ENCODE measurements around the gene STK25. TPM values are rescaled to one million over a fixed set of nuclear protein-coding genes. Genes with fewer than 3 reads are reported as not detected.

Gene STK25
- total RNA-seq, 1 experiment from 2014 or later, result 201 TPM

DNA sequence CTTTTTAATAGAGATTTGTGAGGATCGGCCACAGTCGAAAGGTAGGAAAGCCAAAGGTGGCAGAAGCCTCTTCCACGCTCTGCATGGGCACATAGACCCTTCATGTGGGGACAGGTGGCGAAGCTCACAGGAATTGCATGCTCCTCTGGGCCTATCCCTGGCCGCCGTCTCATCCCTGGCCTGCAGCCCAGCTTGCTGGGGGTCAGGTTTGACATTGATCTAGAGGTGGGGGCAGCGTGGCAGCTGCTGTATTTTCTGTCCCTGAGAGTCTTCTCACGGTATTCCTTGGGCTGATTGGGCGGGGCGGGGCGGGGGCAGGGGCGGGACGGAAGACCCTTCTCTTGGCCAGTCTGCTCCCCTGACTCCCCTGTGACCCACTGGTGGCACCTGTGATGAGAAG, 48.9 kb downstream of the STK25 start:
- H3K4me2 ChIP-seq, result no peak overlapping the region
- H4K20me1 ChIP-seq (ENCODE audit: insufficient read depth), result no peaks in the 10 kb centered on the region; the same call in 1 of the 2 replicates
- no peaks in the 10 kb centered on the region for H3K4me1 ChIP-seq (replicated peaks; ENCODE audit: insufficient read depth)
- H3K79me2 ChIP-seq (ENCODE audit: low read depth), result no peaks in the 10 kb centered on the region
- H2AFZ ChIP-seq, result no peak overlapping the region
- POLR2A ChIA-PET (ENCODE audit: unreplicated experiment), result no interaction called here
- CTCF ChIA-PET, result no interaction called here
- no peak for DNase-seq
- no TSS peak for BruUV-seq (replicated peaks)
- no peaks in the 10 kb centered on the region for H3K36me3 ChIP-seq (ENCODE audit: low read depth)
- H3K9me2 ChIP-seq (ENCODE audit: insufficient read depth), result no peaks in the 10 kb centered on the region
- H3K27me3 ChIP-seq (ENCODE audit: insufficient read depth, low read depth), result no peaks in the 10 kb centered on the region
- no peak overlapping the region for H3K27ac ChIP-seq
- intact Hi-C loops (cut with micrococcal nuclease; ENCODE audit: unreplicated experiment), result no loop called here
- H3K9me3 ChIP-seq (ENCODE audit: insufficient read depth, low read depth), result no peaks in the 10 kb centered on the region
- no peak overlapping the region for H3K4me3 ChIP-seq
- no peak for TF ChIP-seq CTCF (conservative IDR thresholded peaks at IDR 0.05)
- TF ChIP-seq EZH2 (IDR thresholded peaks at IDR 0.05; ENCODE audit: low read depth), result no peak
- no peaks in the 10 kb centered on the region for H3F3A ChIP-seq (ENCODE audit: insufficient read depth, low read depth)

DNA sequence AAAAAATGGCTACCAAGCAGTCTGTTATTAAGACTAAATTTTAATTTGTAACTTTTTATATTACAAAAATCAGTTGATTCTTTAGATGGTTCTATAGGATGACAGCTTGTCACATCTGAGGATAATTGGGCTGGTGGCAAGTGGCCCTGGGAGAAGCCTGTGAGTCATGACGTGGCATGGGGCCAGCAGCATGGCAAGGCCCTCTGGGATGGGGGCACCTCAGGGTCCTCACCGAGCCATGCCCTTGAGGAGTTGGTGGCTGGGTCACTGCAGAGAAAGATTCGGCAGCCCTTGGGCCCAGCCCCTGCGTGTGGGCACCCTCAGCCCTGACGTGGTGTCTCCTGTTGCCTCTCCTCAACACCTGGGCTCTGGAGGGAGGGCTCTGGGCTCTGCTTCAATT, 49.7 kb downstream of the STK25 start:
- ChIA-PET POLR2A (ENCODE audit: unreplicated experiment) (no interaction called here), CTCF (no interaction called here)
- H3K36me3 ChIP-seq (ENCODE audit: low read depth), result no peaks in the 10 kb centered on the region
- no peak overlapping the region for H3K4me2 ChIP-seq
- H3K4me3 ChIP-seq, result no peak overlapping the region
- DNase-seq, result no peak
- H3K27ac ChIP-seq, result no peak overlapping the region
- no peaks in the 10 kb centered on the region for H3K27me3 ChIP-seq (ENCODE audit: insufficient read depth, low read depth)
- no peaks in the 10 kb centered on the region for H3K79me2 ChIP-seq (ENCODE audit: low read depth)
- H3K9me3 ChIP-seq (ENCODE audit: insufficient read depth, low read depth), result no peaks in the 10 kb centered on the region
- BruUV-seq (replicated peaks), result no TSS peak
- no peaks in the 10 kb centered on the region for H3F3A ChIP-seq (ENCODE audit: insufficient read depth, low read depth)
- intact Hi-C loops (cut with micrococcal nuclease; ENCODE audit: unreplicated experiment), result no loop called here
- H3K4me1 ChIP-seq (replicated peaks; ENCODE audit: insufficient read depth), result no peaks in the 10 kb centered on the region
- no peak for TF ChIP-seq EZH2 (IDR thresholded peaks at IDR 0.05; ENCODE audit: low read depth)
- no peak for TF ChIP-seq CTCF (conservative IDR thresholded peaks at IDR 0.05)
- H2AFZ ChIP-seq, result no peak overlapping the region
- no peaks in the 10 kb centered on the region; the same call in 1 of the 2 replicates for H4K20me1 ChIP-seq (ENCODE audit: insufficient read depth)
- no peaks in the 10 kb centered on the region for H3K9me2 ChIP-seq (ENCODE audit: insufficient read depth)

DNA sequence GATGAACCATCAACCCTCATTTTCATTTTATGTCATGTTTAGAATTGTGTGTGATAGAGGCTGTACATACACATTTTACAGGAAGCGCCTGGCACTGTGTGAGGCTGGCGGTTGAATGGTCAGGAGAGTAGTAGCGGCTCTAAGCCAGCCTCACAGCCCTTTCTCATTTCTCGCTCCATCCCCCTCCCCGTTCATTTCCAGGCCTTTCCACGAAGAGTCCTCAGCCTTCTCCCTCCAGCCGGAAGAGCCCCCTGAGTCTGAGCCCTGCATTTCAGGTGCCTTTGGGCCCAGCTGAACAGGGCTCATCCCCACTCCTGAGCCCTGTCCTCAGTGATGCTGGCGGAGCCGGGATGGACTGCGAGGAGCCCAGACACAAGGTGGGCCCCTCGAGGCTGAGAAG, 51.8 kb downstream of the STK25 start:
- intact Hi-C loops (cut with micrococcal nuclease; ENCODE audit: unreplicated experiment), result no loop called here
- no TSS peak for BruUV-seq (replicated peaks)

More for the DNA sequence above, 51.8 kb downstream of the STK25 start:
- Histone ChIP-seq H3F3A (ENCODE audit: insufficient read depth, low read depth) (no peaks in the 10 kb centered on the region), H3K9me2 (ENCODE audit: insufficient read depth) (no peaks in the 10 kb centered on the region), H3K27ac (no peak overlapping the region), H4K20me1 (ENCODE audit: insufficient read depth) (no peaks in the 10 kb centered on the region), H3K4me2 (no peak overlapping the region), H3K4me1 (replicated peaks; ENCODE audit: insufficient read depth) (no peaks in the 10 kb centered on the region), H2AFZ (no peak overlapping the region), H3K4me3 (no peak overlapping the region), H3K79me2 (ENCODE audit: low read depth) (no peaks in the 10 kb centered on the region), H3K36me3 (ENCODE audit: low read depth) (no peaks in the 10 kb centered on the region), H3K27me3 (ENCODE audit: insufficient read depth, low read depth) (no peaks in the 10 kb centered on the region), H3K9me3 (ENCODE audit: insufficient read depth, low read depth) (no peaks in the 10 kb centered on the region)
- ChIA-PET POLR2A (ENCODE audit: unreplicated experiment) (no interaction called here), CTCF (no interaction called here)
- DNase-seq, result no peak
- TF ChIP-seq EZH2 (IDR thresholded peaks at IDR 0.05; ENCODE audit: low read depth) (no peak), CTCF (conservative IDR thresholded peaks at IDR 0.05) (no peak)
